ENCODE results near the gene YWHAH. TPM values are rescaled to one million over a fixed set of nuclear protein-coding genes. Genes with fewer than 3 reads are reported as not detected.
A peak's percentile ranks its signal among the peaks of the same experiment; 100 is the strongest.

YWHAH gene
- total and polyA plus RNA-seq, 9 of the 15 experiments (the other 6 are each of a cell fraction or from before 2014, with no cell fraction given): 32.0 to 177 (median 114) TPM

- TF ChIP-seq PRDM10 (IDR thresholded peaks at IDR 0.05; ENCODE audit: partially characterized antibody): peak; percentile 25
- peak; percentile 24 to 40; a peak in 1 of 4 replicates for TF ChIP-seq TBL1XR1 (IDR thresholded peaks at IDR 0.05; ENCODE audit: low read length in 2 of 2)
- TF ChIP-seq POLR2AphosphoS5 (IDR thresholded peaks at IDR 0.05; ENCODE audit: control insufficient read depth, insufficient read depth, low read depth, low read length): peak; percentile 94
- TF ChIP-seq NFRKB (IDR thresholded peaks at IDR 0.05; ENCODE audit: low read depth): no peak
- no peak for TF ChIP-seq NUFIP1 (IDR thresholded peaks at IDR 0.05; ENCODE audit: partially characterized antibody)
- no peak for TF ChIP-seq NCOA4 (IDR thresholded peaks at IDR 0.05; ENCODE audit: partially characterized antibody)
- TF ChIP-seq AFF1 (IDR thresholded peaks at IDR 0.05; ENCODE audit: low read depth in 1 of 2, partially characterized antibody in 2 of 2): no peak
- peak in 1 of 2 experiments; percentile 61; a peak in 1 of 4 replicates for TF ChIP-seq ZNF639 (CRISPR knock-in tag; conservative IDR thresholded peaks at IDR 0.05 in 1 of 2, IDR thresholded peaks at IDR 0.05 in 1 of 2)
- TF ChIP-seq ZNF280B (CRISPR knock-in tag; IDR thresholded peaks at IDR 0.05): no peak
- no peak for TF ChIP-seq PCBP2 (IDR thresholded peaks at IDR 0.05; ENCODE audit: low read depth, low read length, poor library complexity, severe bottlenecking)
- TF ChIP-seq PREB (CRISPR knock-in tag; IDR thresholded peaks at IDR 0.05): no peak
- peak; percentile 93 for TF ChIP-seq TAL1 (IDR thresholded peaks at IDR 0.05)
- no peak for TF ChIP-seq MTF1 (CRISPR knock-in tag; IDR thresholded peaks at IDR 0.05; ENCODE audit: borderline replicate concordance)
These were observed 7.0 kb upstream of the YWHAH start (continued) for GRCh38 chr22:31937341-31937740.
